ENCODE results near the gene MED13L. TPM values are rescaled to one million over a fixed set of nuclear protein-coding genes. Genes with fewer than 3 reads are reported as not detected.

The MED13L gene
- total and polyA plus RNA-seq, 4 donors = 7.9 to 94.0 (median 37.7) TPM

- Histone ChIP-seq H3K4me3 (ENCODE audit: low read depth in 1 of 3, low read length in 3 of 3) (no peak overlapping the region), H3K27me3 (ENCODE audit: control insufficient read depth in 4 of 4, insufficient read depth in 4 of 4, low read length in 3 of 4) (no peaks in the 10 kb centered on the region), H3K36me3 (ENCODE audit: control insufficient read depth in 4 of 4, insufficient read depth in 3 of 4, low read depth in 1 of 4, low read length in 3 of 4) (no peaks in the 10 kb centered on the region), H3K9ac (ENCODE audit: low read depth in 1 of 2, low read length in 2 of 2) (no peak overlapping the region), H3K4me1 (ENCODE audit: control insufficient read depth in 4 of 4, insufficient read depth in 4 of 4, low read length in 3 of 4) (peaks cover 0 to 4% (median 1%) of the 10 kb centered on the region in 4 donors), H3K9me3 (ENCODE audit: control insufficient read depth in 4 of 4, low read length in 3 of 4) (no peaks in the 10 kb centered on the region), H3K27ac (ENCODE audit: low read depth in 1 of 2, low read length in 2 of 2) (no peak overlapping the region)
- DNase-seq (ENCODE audit: low spot score) = no peak
- 71% methylated on average over 3 of the region's 3 CpGs for WGBS
- TF ChIP-seq JUND (IDR thresholded peaks at IDR 0.05) (no peak), TAF1 (conservative IDR thresholded peaks at IDR 0.05) (no peak), EGR1 (IDR thresholded peaks at IDR 0.05; ENCODE audit: low read depth in 2 of 2) (no peak), HNF4A (conservative IDR thresholded peaks at IDR 0.05) (no peak)
Measured at GRCh38 chr12:116196226-116196625, 81.3 kb downstream of the MED13L start.

- no peak overlapping the region for H3K27ac ChIP-seq (ENCODE audit: low read depth in 1 of 2, low read length in 2 of 2)
- no peaks in the 10 kb centered on the region for H3K9me3 ChIP-seq (ENCODE audit: control insufficient read depth in 4 of 4, low read length in 3 of 4)
Measured at GRCh38 chr12:116194935-116195431, 82.5 kb downstream of the MED13L start.

GRCh38 chr12:116189692-116190091 lies 87.8 kb downstream of the MED13L start:
- no peaks in the 10 kb centered on the region for H3K9me3 ChIP-seq (ENCODE audit: control insufficient read depth in 4 of 4, low read length in 3 of 4)
- no peak for TF ChIP-seq FOXA1 (IDR thresholded peaks at IDR 0.05)
- TF ChIP-seq RXRA (IDR thresholded peaks at IDR 0.05) = peak in 1 of 2 donors; percentile 25
- H3K27ac ChIP-seq (ENCODE audit: low read depth in 1 of 2, low read length in 2 of 2) = no peak overlapping the region
- H3K9ac ChIP-seq (ENCODE audit: low read depth in 1 of 2, low read length in 2 of 2) = no peak overlapping the region
- H3K36me3 ChIP-seq (ENCODE audit: control insufficient read depth in 4 of 4, insufficient read depth in 3 of 4, low read depth in 1 of 4, low read length in 3 of 4) = no peaks in the 10 kb centered on the region
- H3K4me3 ChIP-seq (ENCODE audit: low read depth in 1 of 3, low read length in 3 of 3) = no peak overlapping the region
- H3K27me3 ChIP-seq (ENCODE audit: control insufficient read depth in 4 of 4, insufficient read depth in 4 of 4, low read length in 3 of 4) = no peaks in the 10 kb centered on the region
- DNase-seq (ENCODE audit: low spot score) = no peak
- H3K4me1 ChIP-seq (ENCODE audit: control insufficient read depth in 4 of 4, insufficient read depth in 4 of 4, low read length in 3 of 4) = peaks cover 10 to 27% (median 17%) of the 10 kb centered on the region in 4 donors

More at GRCh38 chr12:116194935-116195431, 82.5 kb downstream of the MED13L start:
- Histone ChIP-seq H3K27me3 (ENCODE audit: control insufficient read depth in 4 of 4, insufficient read depth in 4 of 4, low read length in 3 of 4) (no peaks in the 10 kb centered on the region), H3K4me1 (ENCODE audit: control insufficient read depth in 4 of 4, insufficient read depth in 4 of 4, low read length in 3 of 4) (peaks cover under 1 to 7% (median 3%) of the 10 kb centered on the region in 4 donors), H3K9ac (ENCODE audit: low read depth in 1 of 2, low read length in 2 of 2) (no peak overlapping the region), H3K4me3 (ENCODE audit: low read depth in 1 of 3, low read length in 3 of 3) (no peak overlapping the region), H3K36me3 (ENCODE audit: control insufficient read depth in 4 of 4, insufficient read depth in 3 of 4, low read depth in 1 of 4, low read length in 3 of 4) (no peaks in the 10 kb centered on the region)
- TF ChIP-seq TAF1 (conservative IDR thresholded peaks at IDR 0.05) (no peak), RAD21 (IDR thresholded peaks at IDR 0.05) (peak in 1 of 2 donors; percentile 17), YY1 (IDR thresholded peaks at IDR 0.05) (no peak), GABPA (IDR thresholded peaks at IDR 0.05 in 1 of 2, conservative IDR thresholded peaks at IDR 0.05 in 1 of 2) (no peak)
- 85% methylated on average over 3 of the region's 3 CpGs for WGBS
- no peak for DNase-seq (ENCODE audit: low spot score)

GRCh38 chr12:116188581-116188980 lies 88.9 kb downstream of the MED13L start:
- 72% methylated on average over 3 of the region's 3 CpGs for WGBS
- no peak overlapping the region for H3K27ac ChIP-seq (ENCODE audit: low read depth in 1 of 2, low read length in 2 of 2)
- no peak for DNase-seq (ENCODE audit: low spot score)
- H3K9ac ChIP-seq (ENCODE audit: low read depth in 1 of 2, low read length in 2 of 2) = no peak overlapping the region
- H3K4me1 ChIP-seq (ENCODE audit: control insufficient read depth in 4 of 4, insufficient read depth in 4 of 4, low read length in 3 of 4) = peaks cover 10 to 33% (median 18%) of the 10 kb centered on the region in 4 donors
- no peaks in the 10 kb centered on the region for H3K9me3 ChIP-seq (ENCODE audit: control insufficient read depth in 4 of 4, low read length in 3 of 4)
- no peaks in the 10 kb centered on the region for H3K27me3 ChIP-seq (ENCODE audit: control insufficient read depth in 4 of 4, insufficient read depth in 4 of 4, low read length in 3 of 4)
- no peak overlapping the region for H3K4me3 ChIP-seq (ENCODE audit: low read depth in 1 of 3, low read length in 3 of 3)
- H3K36me3 ChIP-seq (ENCODE audit: control insufficient read depth in 4 of 4, insufficient read depth in 3 of 4, low read depth in 1 of 4, low read length in 3 of 4) = no peaks in the 10 kb centered on the region
- TF ChIP-seq SP1 (IDR thresholded peaks at IDR 0.05) (no peak), GABPA (IDR thresholded peaks at IDR 0.05 in 1 of 2, conservative IDR thresholded peaks at IDR 0.05 in 1 of 2) (no peak), FOXA2 (IDR thresholded peaks at IDR 0.05) (no peak), HNF4G (IDR thresholded peaks at IDR 0.05) (no peak), ATF3 (IDR thresholded peaks at IDR 0.05) (no peak), NR2F2 (IDR thresholded peaks at IDR 0.05) (no peak), REST (IDR thresholded peaks at IDR 0.05) (no peak), MAX (IDR thresholded peaks at IDR 0.05) (no peak), EGR1 (IDR thresholded peaks at IDR 0.05; ENCODE audit: low read depth in 2 of 2) (no peak), ZBTB33 (IDR thresholded peaks at IDR 0.05) (no peak), HNF4A (conservative IDR thresholded peaks at IDR 0.05) (no peak), FOXA1 (IDR thresholded peaks at IDR 0.05) (no peak), RXRA (IDR thresholded peaks at IDR 0.05) (no peak), YY1 (IDR thresholded peaks at IDR 0.05) (no peak), JUND (IDR thresholded peaks at IDR 0.05) (no peak)
